ENCODE results near the gene MC4R. TPM values are rescaled to one million over a fixed set of nuclear protein-coding genes. Genes with fewer than 3 reads are reported as not detected.
A peak's percentile ranks its signal among the peaks of the same experiment; 100 is the strongest.
"Not testable (repeated sequence)": the region's sequence is repeated elsewhere in the genome, so short reads cannot be mapped to it uniquely, and the experiment has no call there.

The MC4R gene
- under 1 TPM; 0.11 to 0.18 (median 0.16) TPM for polyA plus RNA-seq (ENCODE audit: insufficient read length in 4 of 4)

DNA sequence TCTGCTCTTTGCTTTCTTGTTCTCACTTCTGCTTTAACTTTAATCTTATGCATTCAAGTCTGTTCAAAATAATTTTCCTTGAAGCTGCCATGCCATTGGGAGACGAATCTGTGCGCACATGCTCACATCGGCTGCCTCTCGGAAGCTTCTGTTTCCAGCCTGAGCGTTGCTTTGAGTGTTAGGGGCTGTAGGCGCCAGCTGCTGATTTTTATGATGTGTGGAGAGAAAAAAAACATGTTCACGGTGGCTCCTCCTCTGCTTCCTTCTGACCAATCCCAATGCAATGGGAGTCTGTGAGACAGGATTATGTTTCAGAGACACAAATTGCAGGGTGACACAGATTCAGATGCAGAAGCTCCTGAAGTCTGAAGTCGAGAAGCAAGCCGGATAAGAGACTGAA is at the start of gene MC4R:
MC4R (minus strand) TSS at position 180 of the 400 bp plus-strand sequence. CDS start 426 bp downstream, outside the sequence.
- DNase-seq (ENCODE audit: low read depth in 4 of 4, low spot score in 3 of 4), result peak; percentile 63 to 81 (median 76)

DNA sequence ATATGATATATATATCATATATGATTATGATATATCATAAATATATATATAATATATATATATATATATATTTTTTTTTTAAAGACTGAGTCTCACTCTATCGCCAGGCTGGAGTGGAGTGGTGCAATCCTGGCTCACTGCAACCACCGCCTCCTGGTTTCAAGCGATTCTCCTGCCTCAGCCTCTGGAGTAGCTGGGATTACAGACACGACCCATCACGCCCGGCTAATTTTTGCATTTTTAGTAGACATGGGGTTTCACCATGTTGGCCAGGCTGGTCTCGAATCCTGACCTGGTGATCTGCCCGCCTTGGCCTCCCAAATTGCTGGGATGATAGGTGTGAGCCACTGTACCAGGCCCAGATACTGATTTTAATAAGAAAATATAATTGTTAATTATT is 49.7 kb upstream of the MC4R start:
- not testable (repeated sequence) for DNase-seq (ENCODE audit: low read depth in 4 of 4, low spot score in 3 of 4)

GRCh38 chr18:60421356-60422118 is 49.0 kb upstream of the MC4R start:
- DNase-seq (ENCODE audit: low read depth in 4 of 4, low spot score in 3 of 4), result no peak

DNA sequence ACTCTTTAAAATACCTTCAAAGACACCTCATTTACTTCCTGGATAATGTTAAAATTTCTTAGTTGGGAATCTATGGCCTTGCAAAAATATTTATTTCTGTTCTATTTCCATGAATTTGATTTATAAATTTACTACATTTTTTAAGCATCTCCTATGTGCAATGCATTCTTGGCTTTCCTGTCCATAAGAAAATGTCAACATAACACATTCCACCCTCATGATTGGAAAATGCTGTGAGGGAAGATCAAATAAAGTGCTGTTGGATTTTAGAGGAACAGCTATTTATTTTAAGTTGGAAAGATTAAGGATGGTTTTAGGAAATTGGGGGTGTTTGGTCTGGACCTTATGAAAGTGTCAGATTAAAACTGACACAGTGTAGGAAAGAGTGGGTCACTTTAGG is 45.4 kb upstream of the MC4R start:
- DNase-seq (ENCODE audit: low read depth in 4 of 4, low spot score in 3 of 4), result no peak

DNA sequence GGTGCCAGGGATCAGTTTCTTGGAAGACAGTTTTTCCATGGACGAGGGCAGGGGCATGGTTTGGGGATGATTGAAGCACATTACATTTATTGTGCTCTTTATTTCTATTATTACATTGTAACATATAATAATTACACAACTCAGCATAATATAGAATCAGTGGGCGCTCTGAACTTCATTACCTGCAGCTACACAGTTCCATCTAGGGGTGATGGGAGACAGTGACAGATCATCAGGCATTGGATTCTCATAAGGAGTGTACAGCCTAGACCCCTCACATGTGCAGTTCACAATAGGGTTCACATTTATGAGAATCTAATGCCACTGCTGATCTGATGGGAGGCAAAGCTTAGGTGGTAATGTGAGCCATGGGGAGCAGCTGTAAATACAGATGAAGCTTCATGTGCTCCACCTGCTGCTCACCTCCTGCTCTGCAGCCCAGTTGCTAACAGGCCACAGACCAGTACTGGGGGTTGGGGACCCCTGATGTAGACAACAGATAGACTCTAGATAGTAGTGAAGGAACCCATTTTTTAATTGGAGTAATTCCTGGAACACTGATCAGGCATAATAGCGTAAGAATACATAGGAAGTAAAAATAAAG is 41.5 kb upstream of the MC4R start:
- no peak for DNase-seq (ENCODE audit: low read depth in 4 of 4, low spot score in 3 of 4)

GRCh38 chr18:60411715-60412114 is 39.1 kb upstream of the MC4R start:
- DNase-seq (ENCODE audit: low read depth in 4 of 4, low spot score in 3 of 4), result no peak

DNA sequence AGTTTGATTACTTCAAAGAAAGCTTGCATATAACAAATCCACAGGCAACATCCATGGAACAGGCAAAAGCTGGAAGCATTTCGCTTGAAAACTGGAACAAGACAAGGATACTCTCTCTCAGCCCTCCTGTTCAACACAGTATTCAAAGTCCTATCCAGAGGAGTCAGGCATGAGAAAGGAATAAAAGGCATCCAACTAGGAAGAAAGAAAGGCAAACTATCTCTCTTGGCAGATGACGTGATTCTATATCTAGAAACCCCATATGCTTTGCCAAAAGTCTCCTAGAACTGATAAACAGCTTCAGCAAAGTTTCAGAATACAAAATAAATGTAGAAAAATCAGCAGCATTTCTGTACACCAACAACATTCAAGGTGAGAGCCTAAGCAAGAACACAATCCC is 34.1 kb upstream of the MC4R start:
- DNase-seq (ENCODE audit: low read depth in 4 of 4, low spot score in 3 of 4), result no peak

DNA sequence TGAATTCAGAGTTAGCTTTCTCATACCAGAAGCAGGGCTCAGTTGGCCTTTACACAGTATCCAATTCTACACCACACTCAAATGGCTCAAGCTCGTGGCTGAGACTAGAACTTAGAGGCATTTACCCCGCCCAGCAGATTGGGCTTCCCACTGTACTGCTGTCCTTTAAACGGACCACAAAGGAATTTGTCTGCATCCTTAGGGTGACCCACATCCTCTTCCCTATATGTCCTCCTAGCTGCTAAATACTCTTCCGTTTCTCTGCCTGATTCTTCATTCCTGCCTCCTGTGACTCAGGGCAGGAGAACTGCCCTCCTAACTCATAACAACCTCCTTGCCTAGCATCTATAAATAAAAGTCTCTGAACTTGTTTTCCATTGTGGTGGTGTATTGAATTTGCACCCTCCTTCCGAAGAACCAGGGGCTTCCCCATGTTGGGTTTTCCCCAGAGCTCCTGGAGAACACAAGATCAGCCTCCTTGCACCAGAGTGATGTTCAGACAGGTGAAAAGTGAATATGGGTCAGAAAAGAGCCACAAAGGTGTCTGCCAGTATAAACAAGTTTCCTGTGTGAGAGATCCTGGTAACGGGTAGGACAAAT is 32.0 kb upstream of the MC4R start:
- no peak for DNase-seq (ENCODE audit: low read depth in 4 of 4, low spot score in 3 of 4)

DNA sequence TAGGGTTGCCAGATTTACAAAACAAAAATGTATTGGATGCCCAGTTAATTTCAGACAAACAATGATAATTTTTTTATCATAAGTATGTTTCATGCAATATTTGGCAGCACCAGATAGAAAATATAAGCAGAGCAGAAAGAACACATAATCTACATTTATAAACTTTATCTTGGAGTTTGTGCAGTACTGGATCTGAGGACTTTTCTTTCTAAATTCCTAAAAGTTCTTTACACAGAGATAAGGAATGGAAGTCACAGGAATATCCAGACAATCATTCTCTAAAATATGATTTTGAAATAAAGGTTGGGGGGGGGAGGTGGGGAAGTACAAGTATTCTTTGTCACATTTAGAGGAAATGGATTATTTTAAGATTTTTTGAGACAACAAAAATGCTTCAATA is 28.8 kb upstream of the MC4R start:
- DNase-seq (ENCODE audit: low read depth in 4 of 4, low spot score in 3 of 4), result no peak

DNA sequence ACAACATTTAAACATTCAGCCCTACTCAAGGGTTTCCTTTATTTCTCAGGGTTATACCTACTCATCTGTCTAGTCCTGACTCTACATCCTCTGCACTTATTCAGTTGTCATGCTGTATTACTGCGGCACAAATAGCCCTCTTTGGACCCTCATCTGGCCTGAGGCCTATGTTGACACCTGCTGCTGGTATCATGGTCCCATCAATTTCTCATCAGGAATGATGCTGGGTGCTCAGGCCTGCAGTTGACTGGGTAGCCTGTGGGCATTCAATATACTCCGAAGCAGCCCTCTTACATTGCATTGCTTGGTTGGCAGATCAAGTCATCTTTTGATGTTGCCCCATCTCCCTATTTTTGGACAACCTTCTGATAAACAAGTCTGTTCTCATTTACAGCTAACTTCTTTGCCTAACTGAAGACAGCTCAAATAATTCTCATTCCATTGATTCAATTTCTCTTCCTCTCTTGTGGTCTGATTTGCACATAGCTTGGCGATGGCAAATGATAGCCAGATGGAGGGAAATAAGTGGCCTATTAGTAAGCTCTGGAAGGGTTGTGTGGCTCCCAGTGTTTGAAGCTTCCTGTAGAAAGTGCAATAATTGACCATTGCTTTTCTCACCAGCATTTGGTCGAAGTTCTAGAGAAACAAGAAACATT is 19.1 kb upstream of the MC4R start:
- DNase-seq (ENCODE audit: low read depth in 4 of 4, low spot score in 3 of 4), result no peak

GRCh38 chr18:60389314-60389713 is 16.7 kb upstream of the MC4R start:
- DNase-seq (ENCODE audit: low read depth in 4 of 4, low spot score in 3 of 4), result no peak

DNA sequence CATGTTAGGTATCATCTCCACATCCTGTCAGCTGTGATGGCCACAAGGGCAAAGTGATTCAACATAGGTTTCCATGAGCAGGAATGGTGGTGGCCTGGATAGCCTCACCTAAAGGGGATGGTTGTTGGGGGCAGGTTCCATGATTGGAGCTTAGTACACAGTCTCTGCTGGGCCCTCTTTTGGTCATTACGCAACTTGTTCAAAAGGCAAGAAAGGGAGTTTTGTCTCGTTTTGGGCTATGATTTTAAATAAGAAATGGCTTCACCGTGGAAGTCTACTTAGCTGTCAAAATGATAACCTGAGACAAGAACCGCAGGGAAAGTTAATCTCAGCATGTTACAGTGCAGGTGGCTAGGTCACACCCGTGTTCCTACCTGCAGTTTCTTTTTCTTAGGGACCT is 13.1 kb upstream of the MC4R start:
- DNase-seq (ENCODE audit: low read depth in 4 of 4, low spot score in 3 of 4), result no peak

GRCh38 chr18:60383893-60384292 is 11.3 kb upstream of the MC4R start:
- DNase-seq (ENCODE audit: low read depth in 4 of 4, low spot score in 3 of 4), result no peak

GRCh38 chr18:60377778-60378469 is 5.3 kb upstream of the MC4R start:
- DNase-seq (ENCODE audit: low read depth in 4 of 4, low spot score in 3 of 4), result no peak

- DNase-seq (ENCODE audit: low read depth in 4 of 4, low spot score in 3 of 4), result no peak
These were observed 443 bp downstream of the MC4R start for GRCh38 chr18:60372132-60372531.

DNA sequence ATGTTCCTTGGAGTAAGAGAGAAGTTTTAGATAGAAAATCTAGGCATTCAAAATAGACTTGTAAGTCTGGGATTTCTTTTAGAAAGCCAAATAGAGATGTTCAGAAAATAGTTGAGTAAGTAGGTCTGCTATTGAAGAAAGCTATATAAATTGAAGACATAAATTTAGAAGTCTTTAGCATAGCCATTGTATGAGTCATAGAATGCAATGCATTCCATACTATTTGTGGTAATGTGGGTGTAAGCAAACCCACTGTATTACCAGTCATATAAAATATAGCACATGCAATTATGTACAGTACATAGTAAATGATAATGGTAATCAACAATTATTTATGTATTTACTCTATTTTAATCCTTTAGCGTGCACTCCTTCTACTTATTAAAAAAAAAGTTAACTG is 14.1 kb downstream of the MC4R start:
- DNase-seq (ENCODE audit: low read depth in 4 of 4, low spot score in 3 of 4), result no peak

- no peak for DNase-seq (ENCODE audit: low read depth in 4 of 4, low spot score in 3 of 4)
These were observed 21.6 kb downstream of the MC4R start for GRCh38 chr18:60350941-60351340.

- no peak for DNase-seq (ENCODE audit: low read depth in 4 of 4, low spot score in 3 of 4)
These were observed 22.4 kb downstream of the MC4R start for GRCh38 chr18:60350150-60350549.

DNA sequence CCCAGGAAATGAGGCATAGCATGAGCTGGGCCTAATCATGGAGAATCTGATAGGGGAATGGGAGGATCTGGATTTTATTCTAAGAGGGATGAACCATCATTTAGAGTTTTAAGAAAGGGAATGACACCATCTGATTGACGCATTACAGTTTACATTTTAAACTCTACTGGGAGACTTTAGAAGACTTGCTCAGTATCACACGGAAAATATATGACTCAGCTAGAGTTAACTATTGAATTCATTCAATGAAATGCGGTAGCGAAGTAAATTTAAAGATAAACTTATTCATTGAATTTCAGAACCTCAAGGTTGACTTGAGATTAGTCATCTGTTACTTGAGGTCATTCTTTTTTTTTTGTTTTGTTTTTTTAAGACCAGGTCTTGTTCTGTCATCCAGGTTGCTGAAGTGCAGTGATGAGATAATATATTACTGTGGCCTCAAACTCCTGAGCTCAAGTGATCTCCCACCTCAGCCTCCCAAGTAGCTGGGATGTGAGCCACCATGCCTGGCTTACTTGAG is 25.0 kb downstream of the MC4R start:
- no peak for DNase-seq (ENCODE audit: low read depth in 4 of 4, low spot score in 3 of 4)

GRCh38 chr18:60339018-60339417 is 33.6 kb downstream of the MC4R start:
- DNase-seq (ENCODE audit: low read depth in 4 of 4, low spot score in 3 of 4), result no peak

DNA sequence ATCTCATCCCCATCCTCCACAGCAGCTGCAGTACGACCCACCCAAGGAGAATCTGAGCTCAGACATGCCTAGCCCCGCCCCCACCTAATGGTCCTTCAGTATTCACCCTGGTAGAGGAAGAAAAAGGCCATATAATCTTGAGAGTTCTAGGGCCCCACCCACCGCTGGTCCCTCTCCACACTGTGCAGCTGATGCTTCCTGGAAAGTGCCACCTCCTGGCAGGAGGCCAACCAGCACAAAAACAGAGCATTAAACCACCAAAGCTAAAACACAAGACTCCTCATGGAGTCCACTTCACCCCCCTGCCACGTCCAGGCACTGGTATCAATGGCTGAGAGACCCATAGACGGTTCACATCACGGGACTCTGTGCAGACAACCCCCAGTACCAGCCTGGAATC is 40.7 kb downstream of the MC4R start:
- DNase-seq (ENCODE audit: low read depth in 4 of 4, low spot score in 3 of 4), result no peak
